ENCODE measurements around the gene LRRK2.
A peak's percentile ranks its signal among the peaks of the same experiment; 100 is the strongest.

- TF ChIP-seq JUND (IDR thresholded peaks at IDR 0.05; ENCODE audit: low read depth, low read length) (no peak), CTCF (IDR thresholded peaks at IDR 0.05 in 2 of 3, conservative IDR thresholded peaks at IDR 0.05 in 1 of 3; ENCODE audit: control insufficient read depth in 2 of 3, extremely low read depth in 1 of 3, insufficient read depth in 1 of 3, low read depth in 3 of 3, low read length in 3 of 3) (no peak), EZH2 (IDR thresholded peaks at IDR 0.05; ENCODE audit: borderline replicate concordance, control insufficient read depth, low read depth, low read length) (no peak), IRF5 (IDR thresholded peaks at IDR 0.05; ENCODE audit: borderline replicate concordance) (no peak), SRF (IDR thresholded peaks at IDR 0.05; ENCODE audit: low read depth in 2 of 2, low read length in 2 of 2) (no peak), DPF2 (IDR thresholded peaks at IDR 0.05) (0 out of 2 replicates have a peak, but pooled peaks have one; percentile 34), MYC (IDR thresholded peaks at IDR 0.05; ENCODE audit: insufficient read depth, insufficient read length, insufficient replicate concordance, low read length, severe bottlenecking) (no peak), MEF2A (IDR thresholded peaks at IDR 0.05; ENCODE audit: insufficient read depth, low read depth, low read length) (no peak), NBN (IDR thresholded peaks at IDR 0.05) (no peak), ELK1 (IDR thresholded peaks at IDR 0.05; ENCODE audit: low read depth, low read length) (no peak), POLR2A (IDR thresholded peaks at IDR 0.05; ENCODE audit: low read depth, low read length) (no peak)
Observed at GRCh38 chr12:40248585-40249297, 23.9 kb downstream of the LRRK2 start.
